ENCODE measurements around the gene ITGB1BP2.
"Not testable (repeated sequence)": the region's sequence is repeated elsewhere in the genome, so short reads cannot be mapped to it uniquely, and the experiment has no call there.

The ITGB1BP2 gene

GRCh38 chrX:71302461-71303213 lies 1.1 kb downstream of the ITGB1BP2 start:
- DNase-seq (ENCODE audit: low read depth in 2 of 2): no peak

- no peak for DNase-seq (ENCODE audit: low read depth in 2 of 2)
Measured at GRCh38 chrX:71304561-71304960, 3.0 kb downstream of the ITGB1BP2 start.

- no peak for DNase-seq (ENCODE audit: low read depth in 2 of 2)
Measured at GRCh38 chrX:71315917-71316316, 14.4 kb downstream of the ITGB1BP2 start.

DNA sequence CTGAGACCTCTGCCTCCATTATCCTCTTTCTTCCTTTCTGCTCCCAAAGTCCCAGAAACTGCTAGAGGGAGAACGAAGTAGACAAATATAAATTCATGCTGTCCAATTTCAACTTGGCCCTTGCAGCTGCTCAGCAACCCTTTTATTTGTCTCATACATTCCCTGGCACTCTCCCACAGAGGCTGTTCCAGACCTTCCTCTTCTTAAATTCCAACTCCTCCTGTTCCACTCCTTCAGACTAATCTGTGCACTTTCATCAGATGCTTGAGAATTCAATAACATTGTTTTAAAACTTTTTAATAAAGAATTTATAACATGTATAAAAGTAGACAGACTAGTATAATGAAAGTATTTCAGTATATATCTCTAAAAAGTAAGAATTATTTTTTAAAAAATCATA lies 15.4 kb downstream of the ITGB1BP2 start:
- DNase-seq (ENCODE audit: low read depth in 2 of 2): not testable (repeated sequence)

- no peak for DNase-seq (ENCODE audit: low read depth in 2 of 2)
Measured at GRCh38 chrX:71320126-71320525, 18.6 kb downstream of the ITGB1BP2 start.

GRCh38 chrX:71321731-71322130 lies 20.2 kb downstream of the ITGB1BP2 start:
- DNase-seq (ENCODE audit: low read depth in 2 of 2): no peak

DNA sequence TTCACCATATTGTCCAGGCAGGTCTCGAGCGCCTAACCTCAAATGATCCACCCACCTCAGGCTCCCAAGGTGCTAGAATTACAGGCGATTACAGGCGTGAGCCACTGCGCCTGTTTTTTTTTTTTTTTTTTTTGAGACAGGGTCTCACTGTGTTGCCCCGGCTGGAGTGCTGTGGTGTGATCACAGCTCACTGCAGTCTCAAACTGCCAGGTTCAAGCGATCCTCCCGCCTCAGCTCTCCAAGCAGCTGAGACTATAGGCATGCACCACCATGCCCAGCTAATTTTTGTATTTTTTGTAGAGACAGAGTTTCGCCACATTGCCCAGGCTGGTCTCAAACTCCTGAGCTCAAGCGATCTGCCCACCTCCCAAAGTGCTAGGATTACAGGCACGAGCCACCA lies 22.9 kb downstream of the ITGB1BP2 start:
- not testable (repeated sequence) for DNase-seq (ENCODE audit: low read depth in 2 of 2)

DNA sequence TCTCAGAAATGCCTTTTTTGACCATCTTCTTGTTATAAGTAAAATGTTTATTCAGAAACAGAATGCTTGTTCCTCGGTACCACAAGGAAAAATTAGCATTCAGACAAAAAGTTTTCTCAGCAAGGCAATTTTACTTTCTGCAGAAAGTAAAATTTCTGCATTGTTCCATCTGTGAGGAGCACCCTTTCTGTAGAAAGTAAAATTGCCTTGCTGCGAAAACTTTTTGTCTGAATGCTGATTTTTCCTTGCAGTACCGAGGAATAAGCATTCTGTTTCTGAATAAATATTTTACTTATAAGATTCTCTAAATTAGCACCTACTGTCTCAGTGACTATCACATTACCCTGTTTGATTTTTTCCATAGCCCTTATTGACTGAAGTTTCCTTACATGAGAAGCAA lies 24.8 kb downstream of the ITGB1BP2 start:
- no peak for DNase-seq (ENCODE audit: low read depth in 2 of 2)

DNA sequence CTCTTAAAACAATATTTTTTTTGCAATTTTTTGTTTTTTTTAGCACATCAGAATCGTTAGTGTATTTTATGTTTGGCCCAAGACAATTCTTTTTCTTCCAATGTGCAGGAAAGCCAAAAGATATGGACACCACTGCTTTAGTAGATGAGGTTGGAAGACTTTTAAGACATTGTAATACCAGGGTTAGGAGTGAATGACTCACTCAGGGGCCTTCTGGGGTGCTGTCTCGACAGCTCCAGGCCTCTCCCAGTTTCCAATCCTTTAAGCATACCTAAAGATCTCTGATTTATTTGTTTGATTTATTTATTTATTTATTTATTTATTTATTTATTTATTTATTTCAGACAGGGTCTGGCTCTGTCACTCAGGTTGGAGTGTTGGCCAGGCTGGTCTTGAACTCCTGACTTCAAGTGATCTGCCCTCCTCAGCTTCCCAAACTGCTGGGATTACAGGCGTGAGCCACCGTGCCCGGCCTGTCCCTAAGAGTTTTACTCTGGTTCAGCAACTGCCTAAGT lies 47.7 kb downstream of the ITGB1BP2 start:
- not testable (repeated sequence) for DNase-seq (ENCODE audit: low read depth in 2 of 2)

DNA sequence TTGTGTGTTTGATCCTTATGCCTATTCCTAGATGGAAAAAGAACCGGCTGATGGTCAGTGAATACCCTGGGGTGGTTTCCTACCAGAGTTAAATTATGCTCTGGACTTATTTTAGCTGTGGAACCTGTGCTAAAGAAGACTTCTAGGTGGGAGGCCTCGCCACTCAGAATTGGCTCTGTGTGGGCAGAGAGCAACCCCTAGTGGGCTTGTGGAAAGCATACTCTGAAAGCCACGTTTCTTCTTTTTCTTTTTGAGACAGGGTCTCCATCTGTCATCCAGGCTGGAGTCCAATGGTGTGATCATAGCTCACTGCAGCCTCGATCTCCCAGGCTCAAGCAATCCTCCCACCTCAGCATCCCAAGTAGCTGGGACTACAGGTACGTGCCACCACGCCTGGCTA lies 48.3 kb downstream of the ITGB1BP2 start:
- DNase-seq (ENCODE audit: low read depth in 2 of 2): not testable (repeated sequence)

DNA sequence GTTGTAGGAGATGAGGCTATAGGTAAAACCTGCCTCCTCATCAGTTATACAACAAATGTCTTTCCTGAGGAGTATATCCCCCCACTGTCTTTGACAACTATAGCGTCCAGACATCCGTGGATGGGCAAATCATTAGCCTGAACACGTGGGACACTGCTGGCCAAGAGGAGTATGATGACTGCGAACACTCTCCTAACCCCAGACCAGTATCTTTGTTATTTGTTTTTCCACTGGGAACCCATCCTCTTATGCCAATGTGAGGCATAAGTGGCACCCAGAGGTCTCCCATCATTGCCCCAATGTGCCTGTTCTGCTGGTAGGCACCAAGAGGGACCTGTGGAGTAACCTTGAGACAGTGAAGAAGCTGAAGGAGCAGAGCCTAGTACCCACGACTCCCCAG lies 50.9 kb downstream of the ITGB1BP2 start:
- DNase-seq (ENCODE audit: low read depth in 2 of 2): not testable (repeated sequence)
